VCaP (cell line): ENCODE results near the gene SLX4IP.

Experiments used
- H3K27ac ChIP-seq: fragments of 450-650 bp; 2 replicates; pipeline ENCODE4 v1.5.1; 2017
- CTCF ChIP-seq: fragments of 450-650 bp; conservative IDR thresholded peaks from 2 replicates; pipeline ENCODE4 v1.5.1; 2017; ENCODE audit warnings: mild to moderate bottlenecking, moderate library complexity

The SLX4IP gene

GRCh38 chr20:10635476-10636208 lies 200.5 kb downstream of the SLX4IP start:
- H3K27ac ChIP-seq: no peak overlapping the region

GRCh38 chr20:10636326-10636818 lies 201.3 kb downstream of the SLX4IP start:
- TF ChIP-seq CTCF: no peak
- no peak overlapping the region for H3K27ac ChIP-seq

More at GRCh38 chr20:10635476-10636208, 200.5 kb downstream of the SLX4IP start:
- TF ChIP-seq CTCF: no peak

- TF ChIP-seq CTCF: no peak
Measured at GRCh38 chr20:10637031-10637559, 202.0 kb downstream of the SLX4IP start.

GRCh38 chr20:10637563-10637962 lies 202.5 kb downstream of the SLX4IP start:
- TF ChIP-seq CTCF: no peak
- H3K27ac ChIP-seq: no peak overlapping the region

More at GRCh38 chr20:10637031-10637559, 202.0 kb downstream of the SLX4IP start:
- H3K27ac ChIP-seq: no peak overlapping the region

GRCh38 chr20:10639077-10639736 lies 204.1 kb downstream of the SLX4IP start:
- no peak for TF ChIP-seq CTCF
- no peak overlapping the region for H3K27ac ChIP-seq

GRCh38 chr20:10639737-10640556 lies 204.8 kb downstream of the SLX4IP start:
- H3K27ac ChIP-seq: no peak overlapping the region; the same call in 1 of the 2 replicates
- no peak for TF ChIP-seq CTCF

- no peak overlapping the region for H3K27ac ChIP-seq
- TF ChIP-seq CTCF: no peak
Measured at GRCh38 chr20:10640897-10641296, 205.8 kb downstream of the SLX4IP start.
